ENCODE measurements around the gene TIA1.
"Not testable (repeated sequence)": the region's sequence is repeated elsewhere in the genome, so short reads cannot be mapped to it uniquely, and the experiment has no call there.

TIA1 gene

DNA sequence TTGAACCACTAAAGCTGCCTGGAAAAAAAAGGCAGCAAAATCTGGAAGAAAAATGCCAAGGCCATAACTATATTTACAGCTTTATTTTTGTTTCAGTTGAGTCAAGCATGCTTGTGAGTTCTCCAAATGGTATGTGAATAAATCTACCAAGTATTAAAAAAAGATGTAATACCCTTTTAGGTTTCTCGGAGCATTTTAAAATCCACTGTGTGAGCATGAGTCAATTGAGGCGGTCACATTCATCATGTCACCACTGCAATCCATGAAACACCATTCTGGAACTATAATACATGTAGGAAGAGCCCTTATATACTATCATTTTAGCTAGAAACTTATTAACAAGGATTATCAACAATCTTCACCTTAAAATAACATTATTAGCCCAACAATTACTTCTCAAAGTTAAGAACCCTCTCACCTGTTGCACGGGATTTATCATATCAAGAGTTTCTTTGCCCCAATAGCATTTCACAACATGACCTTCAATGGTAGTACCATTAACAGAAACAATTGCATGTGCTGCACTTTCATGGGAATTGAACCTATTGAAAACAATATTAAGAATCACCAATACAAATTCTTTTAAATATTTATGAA is 33.4 kb downstream of the TIA1 start:
- DNase-seq (ENCODE audit: low spot score), result no peak

DNA sequence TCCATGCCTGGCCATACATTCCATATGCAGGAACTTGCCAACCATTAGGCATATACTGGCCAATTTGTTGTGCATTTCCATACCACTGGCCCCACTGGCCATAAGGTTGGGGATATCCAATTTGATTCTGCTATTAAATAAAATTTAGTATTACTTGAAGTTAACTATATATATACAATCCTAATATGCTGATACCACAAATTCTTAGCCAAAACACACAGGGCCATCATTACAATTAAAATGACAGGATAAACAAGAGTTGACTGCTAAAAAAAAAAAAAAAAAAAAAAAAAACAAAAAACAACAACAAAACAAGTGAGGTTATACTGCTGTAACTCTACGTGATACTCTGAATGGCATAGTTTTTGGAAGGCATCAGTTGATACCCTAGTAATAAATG is 34.1 kb downstream of the TIA1 start:
- no peak for DNase-seq (ENCODE audit: low spot score)

DNA sequence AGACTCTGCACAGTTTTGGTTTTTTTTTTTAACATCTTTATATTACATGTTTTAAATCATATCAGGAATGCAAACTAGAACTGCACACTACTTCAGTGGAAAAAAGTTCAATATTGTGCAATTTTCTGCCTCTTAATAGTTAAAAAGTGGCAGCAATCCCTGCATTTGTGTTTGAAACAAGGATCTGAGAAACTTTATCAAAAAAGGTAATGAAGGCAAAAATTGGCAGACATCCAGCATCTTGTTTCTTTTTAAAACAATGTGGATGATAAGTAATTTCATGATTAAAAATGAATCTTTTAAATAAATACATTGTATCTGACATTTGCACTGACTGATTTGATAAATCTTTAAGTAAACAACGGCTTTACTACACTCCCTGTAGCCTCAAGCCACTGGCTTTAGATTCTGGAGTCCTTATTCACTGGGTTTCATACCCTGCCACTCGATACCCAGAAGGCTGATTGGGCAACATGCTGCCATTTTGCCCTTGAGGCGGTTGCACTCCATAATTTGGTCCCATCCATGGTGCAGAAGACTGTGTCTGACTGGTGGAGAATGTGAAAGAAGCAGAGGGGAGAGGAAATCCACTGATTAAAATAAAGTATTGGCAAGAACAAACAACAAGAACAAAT is 36.0 kb downstream of the TIA1 start:
- DNase-seq (ENCODE audit: low spot score), result no peak

DNA sequence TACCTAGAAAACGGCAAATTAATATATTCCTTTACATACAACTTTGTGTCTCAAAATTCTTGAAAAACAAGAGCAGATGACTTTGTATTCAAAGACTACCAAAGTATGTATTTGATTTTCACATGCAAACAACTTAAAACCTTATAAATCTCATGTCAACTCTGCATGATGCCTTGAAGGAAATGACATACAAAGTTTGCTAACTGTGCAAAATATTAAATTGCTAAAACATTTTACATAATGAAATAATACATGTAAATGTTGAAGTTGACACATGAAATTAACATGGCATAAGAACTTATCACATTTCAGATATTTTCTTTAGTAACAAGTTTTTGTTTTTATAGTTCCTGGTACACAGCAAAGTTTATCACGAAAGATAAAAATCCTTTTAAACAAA is 36.8 kb downstream of the TIA1 start:
- no peak for DNase-seq (ENCODE audit: low spot score)

DNA sequence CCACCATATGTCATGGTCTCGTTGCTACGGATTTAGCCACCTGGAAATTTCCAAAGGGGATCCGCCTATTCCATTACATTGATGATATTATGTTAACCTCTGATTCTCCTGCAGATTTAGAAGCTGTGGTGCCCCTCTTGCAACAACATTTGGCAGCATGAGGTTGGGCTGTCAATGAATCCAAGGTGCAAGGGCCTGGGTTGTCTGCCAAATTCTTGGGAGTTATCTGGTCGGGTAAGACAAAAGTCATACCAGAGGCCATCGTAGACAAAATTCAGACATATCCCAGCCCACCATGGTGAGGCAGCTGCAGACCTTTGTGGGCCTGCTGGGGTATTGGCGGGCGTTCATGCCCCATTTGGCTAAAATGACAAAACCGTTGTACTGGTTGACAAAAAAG is 44.0 kb downstream of the TIA1 start:
- no peak for DNase-seq (ENCODE audit: low spot score)

DNA sequence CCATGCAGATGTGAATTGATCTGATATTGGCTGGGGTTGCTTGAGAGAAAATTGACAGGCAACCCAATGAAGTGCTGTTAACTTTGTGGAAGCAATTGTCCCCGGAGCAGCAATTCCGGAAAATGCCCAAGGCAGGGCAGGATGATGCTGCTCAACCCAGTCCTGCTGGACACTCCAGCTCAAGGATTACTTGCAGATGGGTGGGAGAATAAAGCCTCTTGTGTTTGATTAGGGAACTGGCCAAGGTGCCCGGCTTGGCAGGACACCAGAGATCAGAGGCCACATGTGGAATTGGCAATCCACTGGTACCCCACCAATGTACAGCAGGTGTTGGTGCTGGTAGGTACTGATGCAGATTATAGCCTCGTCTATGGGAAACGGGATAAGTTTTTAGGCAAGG is 45.3 kb downstream of the TIA1 start:
- no peak for DNase-seq (ENCODE audit: low spot score)

DNA sequence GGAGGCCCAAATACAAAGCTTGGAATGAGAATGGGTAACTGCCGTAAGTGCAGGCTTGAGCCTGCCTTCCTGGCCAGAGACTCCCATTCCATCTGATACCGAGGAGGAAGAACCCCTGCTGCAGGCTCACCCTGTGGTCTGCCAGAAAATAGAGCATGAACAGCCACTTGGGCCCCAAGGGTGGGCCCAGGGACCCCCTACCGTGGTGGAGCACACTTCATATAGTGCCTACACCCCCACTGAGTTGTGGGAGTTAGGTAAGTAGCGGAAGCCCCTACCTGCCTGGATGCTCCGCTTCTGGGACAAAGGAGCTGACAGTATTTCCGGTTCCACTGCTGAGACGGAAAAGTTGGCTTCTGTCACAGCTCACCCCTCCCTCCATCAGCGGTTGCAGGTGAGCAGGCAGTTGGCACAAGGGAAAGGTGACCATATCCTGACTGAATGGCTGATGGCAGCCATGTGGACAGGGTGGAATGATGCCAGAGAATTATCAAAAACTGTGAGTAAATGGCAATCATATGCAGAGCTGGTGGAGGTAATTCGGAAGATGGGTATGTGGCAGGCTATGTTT is 46.1 kb downstream of the TIA1 start:
- no peak for DNase-seq (ENCODE audit: low spot score)

DNA sequence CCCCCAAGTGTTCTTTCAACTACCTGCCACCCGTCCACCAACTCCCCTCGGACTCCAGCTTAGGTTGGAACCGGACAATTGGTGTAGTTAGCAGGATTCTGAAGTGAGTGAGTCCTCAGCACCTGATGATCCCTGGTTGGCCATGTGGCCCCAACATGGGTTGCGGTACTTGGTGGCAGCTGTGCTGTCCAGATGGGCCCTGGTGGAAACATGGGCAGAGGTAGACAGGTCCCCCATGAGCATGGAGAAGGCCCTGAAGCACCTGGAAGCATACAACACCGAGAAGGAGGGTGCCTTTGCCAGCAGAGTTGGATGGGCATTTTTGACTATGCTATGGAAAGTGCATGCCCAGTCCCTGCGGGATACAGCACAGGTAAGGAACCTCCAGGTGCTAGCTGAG is 46.6 kb downstream of the TIA1 start:
- DNase-seq (ENCODE audit: low spot score), result no peak

DNA sequence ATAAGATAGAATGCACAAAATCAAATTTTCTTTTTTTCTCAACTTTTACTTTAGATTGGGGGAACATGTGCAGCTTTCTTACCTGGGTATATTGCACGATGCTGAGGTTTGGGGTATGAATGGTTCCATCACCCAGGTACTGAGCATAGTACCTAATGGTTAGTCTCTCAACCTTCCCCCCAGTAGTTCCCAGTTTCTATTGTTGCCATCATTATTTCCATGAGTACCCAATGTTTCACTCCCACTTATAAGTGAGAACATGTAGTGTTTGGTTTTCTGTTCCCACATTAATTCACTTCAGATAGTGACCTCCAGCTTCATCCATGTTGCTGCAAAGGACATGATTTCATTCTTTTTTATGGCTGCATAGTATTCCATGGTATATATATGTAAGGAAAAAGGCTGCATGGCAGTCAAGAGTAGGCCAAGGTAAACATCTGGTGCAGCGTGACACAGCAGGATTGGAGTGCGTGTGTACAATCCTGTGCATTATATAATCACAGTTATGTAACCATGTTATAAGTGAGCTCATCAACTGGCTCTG is 47.1 kb downstream of the TIA1 start:
- no peak for DNase-seq (ENCODE audit: low spot score)

DNA sequence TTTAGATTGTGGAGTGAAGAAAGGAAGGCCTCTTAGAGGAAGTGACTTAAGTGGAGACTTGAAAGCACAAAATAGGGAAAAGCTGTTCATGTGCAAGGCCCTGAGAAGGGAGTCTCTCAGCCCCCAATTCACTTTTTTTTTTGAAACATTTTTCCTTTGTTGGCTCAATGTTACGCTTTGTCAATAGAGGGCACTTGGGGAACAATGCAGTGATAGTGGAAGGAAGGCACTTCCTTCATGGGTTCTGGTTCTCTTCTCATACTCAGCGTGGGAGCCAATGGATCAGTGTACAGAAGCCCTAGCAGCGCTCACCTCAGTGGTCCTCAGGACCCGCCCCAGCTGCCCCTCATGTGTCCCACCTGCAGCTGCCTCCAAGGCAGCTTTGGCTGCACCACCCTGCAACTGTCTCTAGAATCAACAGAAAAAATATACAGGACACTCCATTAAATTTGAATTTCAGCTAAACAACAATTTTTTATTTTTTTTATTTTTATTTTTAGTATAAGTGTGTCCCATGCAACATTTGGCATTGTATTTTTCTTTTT is 49.0 kb downstream of the TIA1 start:
- DNase-seq (ENCODE audit: low spot score), result no peak

DNA sequence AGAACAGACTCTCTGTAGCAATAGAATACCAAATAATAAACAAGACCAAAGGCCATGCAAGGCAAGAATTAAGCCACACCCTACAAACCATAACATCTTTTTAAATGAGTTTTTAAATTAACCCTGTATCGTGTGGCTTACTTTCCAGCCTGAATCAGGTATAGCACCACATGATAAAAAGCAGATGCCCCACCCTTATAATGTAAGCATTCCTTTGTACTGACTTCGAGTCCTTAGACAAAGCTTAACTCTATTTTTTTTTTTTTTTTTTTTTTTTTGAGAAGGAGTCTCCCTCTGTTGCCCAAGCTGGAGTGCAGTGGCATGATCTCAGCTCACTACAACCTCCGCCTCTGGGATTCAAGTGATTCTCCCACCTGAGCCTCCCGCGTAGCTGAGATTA is 55.9 kb downstream of the TIA1 start:
- no peak for DNase-seq (ENCODE audit: low spot score)

DNA sequence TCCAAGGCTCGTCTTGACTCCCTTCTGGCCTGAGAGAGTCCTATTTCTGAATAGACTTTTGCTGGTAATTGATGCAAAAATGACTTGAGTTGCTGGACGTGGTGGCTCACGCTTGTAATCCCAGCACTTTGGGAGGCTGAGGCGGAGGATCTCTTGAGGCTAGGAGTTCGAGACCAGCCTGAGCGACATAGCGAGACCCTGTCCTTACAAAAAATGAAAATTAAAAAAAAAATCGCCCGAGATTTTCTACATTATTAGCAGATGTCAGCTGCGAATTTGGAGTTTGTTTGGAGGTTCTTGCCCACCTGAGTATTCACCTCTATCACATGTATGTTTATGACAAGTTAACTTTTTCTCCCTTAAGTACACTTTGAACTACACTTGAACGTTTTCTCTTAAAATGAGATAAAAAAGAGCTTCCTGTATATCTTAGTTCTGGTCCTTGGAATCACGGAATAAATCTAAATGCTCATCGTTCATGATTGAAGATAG is 57.1 kb downstream of the TIA1 start:
- DNase-seq (ENCODE audit: low spot score), result no peak

DNA sequence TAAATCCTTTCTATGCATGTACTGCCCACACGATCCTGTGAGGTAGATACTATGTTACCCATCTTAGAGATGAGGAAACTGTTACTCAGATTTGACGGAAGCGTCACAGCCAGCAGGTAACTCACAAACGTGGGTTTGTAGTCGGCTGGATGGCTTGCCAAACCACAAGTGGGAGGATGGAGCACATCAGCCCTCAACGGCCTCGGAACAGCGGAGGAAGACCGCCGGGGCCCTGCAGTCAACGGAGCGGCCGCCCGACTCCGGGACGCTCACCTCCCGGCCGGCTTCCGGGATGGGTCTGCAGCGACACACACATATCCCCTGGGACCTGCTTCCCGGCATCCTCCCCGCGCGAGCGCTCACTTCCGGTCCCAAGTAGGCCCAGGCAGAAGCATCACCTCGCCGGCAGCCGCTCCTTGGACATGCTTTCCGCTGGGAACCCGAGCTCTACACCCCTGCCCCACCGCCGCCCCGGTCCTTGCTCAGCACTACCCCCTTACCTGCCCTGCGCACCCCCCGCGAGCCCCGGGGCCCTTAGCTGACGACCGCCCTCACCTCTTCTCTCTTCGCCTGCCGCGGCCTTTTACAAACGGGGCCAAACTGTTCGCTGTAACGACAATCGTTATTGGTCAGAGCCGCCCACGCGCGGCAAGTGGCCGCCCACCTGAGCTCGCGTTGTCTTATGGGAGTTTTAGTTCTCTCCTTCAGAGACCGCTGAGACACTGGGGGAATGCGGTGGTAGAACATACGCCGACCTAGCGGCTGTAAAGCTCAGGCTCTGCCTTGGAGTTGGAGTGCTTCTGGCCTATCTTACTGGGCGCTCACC is 57.8 kb downstream of the TIA1 start, which contains the start of gene C2orf42:
Gene C2orf42 (minus strand): TSS at position 602 of the 826 bp plus-strand sequence. CDS start 9,034 bp downstream, outside the sequence.
- peak; percentile 97 for DNase-seq (ENCODE audit: low spot score)

DNA sequence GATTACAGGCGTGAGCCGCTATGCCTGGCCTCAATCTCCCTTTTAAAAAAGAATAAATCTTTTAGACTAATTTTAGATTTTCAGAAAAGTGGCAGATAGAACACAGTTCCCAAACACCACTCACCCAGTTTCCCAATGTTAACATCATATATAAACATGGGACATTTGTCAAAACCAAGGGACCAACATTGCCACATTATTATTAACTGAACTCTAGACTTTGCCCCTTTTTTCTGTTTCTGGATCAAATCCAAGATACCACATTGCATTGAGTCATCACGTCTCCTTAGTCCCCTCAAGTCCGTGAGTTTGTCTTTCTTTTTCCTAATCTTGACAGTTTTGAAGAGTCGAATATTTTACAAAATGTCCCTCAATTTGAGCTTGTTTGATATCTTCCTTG is 60.0 kb downstream of the TIA1 start:
- DNase-seq (ENCODE audit: low spot score), result no peak

DNA sequence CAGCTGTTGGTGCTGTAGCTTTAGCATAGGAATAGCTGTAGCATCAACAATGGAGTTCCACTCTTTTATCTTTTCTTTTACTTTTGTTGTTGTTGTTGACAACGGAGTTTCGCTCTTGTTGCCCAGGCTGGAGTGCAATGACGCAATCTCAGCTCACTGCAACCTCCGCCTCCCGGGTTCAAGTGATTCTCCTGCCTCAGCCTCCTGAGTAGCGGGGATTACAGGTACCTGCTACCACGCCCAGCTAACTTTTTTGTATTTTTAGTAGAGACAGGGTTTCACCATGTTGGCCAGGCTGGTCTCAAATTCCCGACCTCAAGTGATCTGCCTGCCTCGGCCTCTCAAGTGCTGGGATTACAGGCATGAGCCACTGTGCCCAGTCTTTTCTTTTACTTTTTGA is 61.3 kb downstream of the TIA1 start:
- DNase-seq (ENCODE audit: low spot score), result not testable (repeated sequence)

DNA sequence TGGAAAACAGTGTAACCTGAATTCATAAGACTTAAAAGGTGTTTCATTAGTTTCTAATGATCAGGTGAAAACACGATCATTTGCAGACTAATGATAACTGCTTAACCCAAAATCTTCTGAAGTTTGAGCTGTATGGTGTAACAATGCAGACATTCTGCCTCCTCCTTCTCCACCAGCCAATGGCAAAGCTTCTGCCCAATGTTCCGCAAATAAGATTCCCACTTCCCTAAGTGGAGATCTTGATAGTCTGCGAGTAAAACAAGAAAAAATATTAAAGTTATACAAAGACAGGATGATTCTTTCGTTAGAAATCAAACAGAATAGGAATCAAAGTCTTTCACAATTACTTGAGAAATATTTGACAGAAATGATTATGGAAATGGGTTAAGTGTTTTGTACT is 65.7 kb downstream of the TIA1 start:
- DNase-seq (ENCODE audit: low spot score), result no peak

DNA sequence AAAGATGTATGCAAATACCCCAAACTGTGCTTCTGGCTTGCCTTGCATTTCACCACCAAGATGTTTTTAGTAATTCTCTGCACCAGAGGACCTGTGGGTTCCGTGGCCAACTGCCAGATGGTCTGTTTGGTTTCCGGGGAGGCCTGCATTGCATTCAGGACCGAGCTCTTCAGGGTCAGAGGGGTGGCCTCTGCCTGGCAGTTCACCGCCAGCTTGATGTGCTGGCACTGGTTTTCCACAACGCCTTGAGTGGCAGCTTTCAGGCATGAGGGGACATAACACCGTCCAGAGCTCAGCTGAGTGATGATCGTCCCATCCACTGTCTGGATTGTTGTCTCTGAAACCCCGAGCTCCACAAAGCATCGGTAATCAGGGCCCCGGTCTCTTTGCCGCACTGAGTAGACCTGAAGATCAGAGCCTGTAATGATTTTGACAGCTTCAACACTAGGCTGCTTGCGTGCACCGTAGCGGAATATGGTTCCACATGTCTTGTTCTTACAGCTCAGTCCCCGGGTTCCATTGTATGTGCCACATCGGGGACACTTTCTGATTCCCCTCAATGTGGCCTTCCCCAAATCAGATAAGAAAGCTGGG is 67.0 kb downstream of the TIA1 start:
- DNase-seq (ENCODE audit: low spot score), result no peak

DNA sequence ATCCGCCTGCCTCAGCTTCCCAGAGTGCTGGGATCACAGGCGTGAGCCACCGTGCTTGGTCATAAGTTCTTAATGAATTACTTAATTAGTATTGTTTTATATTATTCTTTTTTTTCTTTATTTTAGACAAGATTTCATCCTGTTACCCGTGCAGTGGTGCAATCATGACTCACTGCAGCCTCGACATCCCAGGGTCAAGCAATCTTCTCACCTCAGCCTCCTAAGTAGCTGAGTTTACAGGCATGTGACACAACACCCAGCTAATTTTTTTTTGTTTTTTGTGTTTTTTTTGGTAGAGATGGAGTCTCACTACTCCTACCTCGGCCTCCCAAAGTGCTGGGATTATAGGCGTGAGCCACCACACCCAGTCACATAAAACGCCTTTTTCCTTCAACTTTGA is 74.9 kb downstream of the TIA1 start:
- no peak for DNase-seq (ENCODE audit: low spot score)

DNA sequence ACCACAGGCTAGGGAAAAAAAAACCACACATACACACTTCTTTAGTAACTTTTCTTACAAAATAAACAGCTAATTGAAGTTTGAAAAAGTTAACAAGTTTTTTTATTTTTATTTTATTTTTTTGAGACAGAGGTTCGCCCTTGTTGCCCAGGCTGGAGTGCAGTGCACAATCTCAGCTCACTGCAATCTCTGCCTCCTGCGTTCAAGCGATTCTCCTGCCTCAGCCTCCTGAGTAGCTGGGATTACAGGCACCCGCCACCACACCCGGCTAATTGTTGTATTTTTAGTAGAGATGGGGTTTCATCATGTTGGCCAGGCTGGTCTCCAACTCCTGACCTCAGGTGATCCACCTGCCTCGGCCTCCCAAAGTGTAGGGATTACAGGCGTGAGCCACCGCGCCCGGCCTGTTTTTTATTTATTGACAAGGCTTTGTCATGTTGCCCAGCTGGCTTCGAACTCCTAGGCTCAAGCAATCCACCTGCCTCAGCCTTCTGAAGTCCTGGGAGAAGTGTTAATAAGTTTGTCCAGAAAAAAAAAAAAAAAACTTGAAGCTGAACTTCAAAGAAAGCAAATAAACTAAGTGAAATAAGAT is 78.7 kb downstream of the TIA1 start:
- not testable (repeated sequence) for DNase-seq (ENCODE audit: low spot score)

DNA sequence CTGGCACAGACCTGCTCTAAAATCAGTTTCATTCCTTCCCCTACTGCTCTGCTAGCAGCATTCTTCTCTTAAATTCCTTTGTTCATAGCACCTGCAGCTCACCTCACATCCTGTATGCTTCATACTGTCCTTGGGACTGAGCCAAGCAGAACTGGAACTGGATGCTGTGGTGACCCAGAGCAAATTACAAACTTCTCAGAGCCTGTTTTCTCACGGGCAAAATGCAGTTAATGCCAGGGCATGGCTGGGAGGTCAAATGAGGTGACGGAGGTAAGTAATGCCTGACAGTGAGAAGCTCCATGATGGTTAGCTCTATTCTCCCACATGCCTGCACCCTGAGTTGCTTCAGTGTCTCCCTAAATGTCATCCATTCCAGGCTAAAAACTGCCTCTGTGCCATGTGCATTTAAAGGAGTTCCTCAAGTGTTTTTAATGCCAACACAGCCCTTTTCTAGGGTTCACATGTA is 87.3 kb downstream of the TIA1 start:
- DNase-seq (ENCODE audit: low spot score), result no peak

DNA sequence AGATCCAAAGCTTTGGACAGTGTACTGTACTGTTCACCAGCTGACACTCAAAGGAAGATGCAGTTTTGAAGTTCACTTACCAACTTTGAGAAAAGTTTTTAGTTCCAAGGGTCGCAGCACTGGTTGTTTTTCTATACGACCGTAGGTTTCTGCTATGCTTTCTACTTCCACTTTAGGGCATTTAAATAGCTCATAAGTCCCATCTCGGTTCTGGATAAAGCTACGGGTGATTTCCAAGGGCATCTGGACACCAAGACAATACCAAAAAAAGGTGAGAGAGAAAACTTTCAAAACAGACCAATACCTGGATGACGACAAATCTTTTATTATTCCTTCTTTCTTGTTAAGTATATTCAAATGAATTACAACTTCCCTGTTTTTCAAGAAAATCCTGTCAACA is 87.9 kb downstream of the TIA1 start:
- no peak for DNase-seq (ENCODE audit: low spot score)

Data from pons (tissue), 1 donor.